Gastrocnemius medialis (tissue), 4 donors: ENCODE data around the gene DXO. TPM values are rescaled to one million over a fixed set of nuclear protein-coding genes. Genes with fewer than 3 reads are reported as not detected.

ENCODE experiments used
- ATAC-seq, 2 donors: fragments of 150-250 bp; one replicate each; pipeline ENCODE4 v1.9.1; 2016
- DNase-seq, 2 donors: peaks; one replicate each; pipeline ENCODE4 v3.0.0-alpha.2; 2019
- H3K27ac ChIP-seq, 4 donors: fragments of 200-600 bp; sonication (generic); 1 replicate in 1 of 4; 2 replicates in 3 of 4; pipeline ENCODE4 v1.5.1; 2016 to 2018; ENCODE audit warnings: mild to moderate bottlenecking in 2 of 4, moderate library complexity in 1 of 4
- H3K27me3 ChIP-seq, 3 donors: fragments of 200-600 bp; sonication (generic) in 2 of 3; 1 replicate in 1 of 3; 2 replicates in 2 of 3; pipeline versions ENCODE4 v1.5.1 to v1.6.0; 2016 to 2019; ENCODE audit warnings: mild to moderate bottlenecking in 1 of 3, moderate library complexity in 1 of 3
- H3K36me3 ChIP-seq, 2 donors: fragments of 200-600 bp; sonication (generic) in 1 of 2; one replicate each; pipeline ENCODE4 v1.5.1; 2017 to 2018
- H3K4me1 ChIP-seq, 2 donors: fragments of 200-600 bp; sonication (generic) in 1 of 2; one replicate each; pipeline ENCODE4 v1.5.1; 2016 to 2017; ENCODE audit warnings: mild to moderate bottlenecking in 2 of 2
- H3K4me3 ChIP-seq, 4 donors: fragments of 200-600 bp; sonication (generic) in 3 of 4; 1 replicate in 1 of 4; 2 replicates in 3 of 4; pipeline ENCODE4 v1.5.1; 2016 to 2019; ENCODE audit warnings: mild to moderate bottlenecking in 2 of 4
- H3K9me3 ChIP-seq, 3 donors: fragments of 200-600 bp; sonication (generic) in 2 of 3; 1 replicate in 1 of 3; 2 replicates in 2 of 3; pipeline ENCODE4 v1.5.1; 2016 to 2019
- CTCF ChIP-seq, 5 experiments: fragments of 450-650 bp in 3 of 5; fragments of 200-600 bp in 2 of 5; sonication (generic) in 2 of 5; IDR thresholded peaks in 4 of 5; conservative IDR thresholded peaks in 1 of 5; 1 replicate in 4 of 5; 2 replicates in 1 of 5; pipeline ENCODE4 v1.5.1; 2016 to 2019; ENCODE audit warnings: antibody characterized with exemption in 5 of 5, mild to moderate bottlenecking in 3 of 5, moderate library complexity in 3 of 5
- POLR2A ChIP-seq, 2 donors: fragments of 450-650 bp; IDR thresholded peaks; one replicate each; pipeline ENCODE4 v1.6.1; 2017; ENCODE audit warnings: antibody characterized with exemption in 2 of 2, mild to moderate bottlenecking in 2 of 2, moderate library complexity in 2 of 2
- in situ Hi-C, 4 donors: fragments of 200-750 bp; cut with MboI; loops; one replicate each; pipeline versions ENCODE4 v1.15.0 to v1.8.0; 2017; ENCODE audit warnings: low sequenced_read_pairs in 4 of 4
- intact Hi-C: fragments of 100-400 bp; cut with DNase I; formaldehyde crosslinking; loops from one replicate; pipeline ENCODE4 v1.15.1; 2023; ENCODE audit warnings: low total_unique reads
- total RNA-seq, 4 donors: library from RNA; depleted of rRNA; stranded (reverse); fragments of >200 nt; gene quantifications; one replicate each; pipeline versions ENCODE4 v1.1.0 to v1.2.3, GENCODE V29; 2016

The DXO gene
- total RNA-seq, 4 donors from 2014 or later = 5.8 to 11.5 (median 8.5) TPM

GRCh38 chr6:31947070-31947675 is 24.8 kb downstream of the DXO start:
- DNase-seq (no peak), ATAC-seq (no peak)
- no peak overlapping the region for H3K4me3 ChIP-seq
- no peaks in the 10 kb centered on the region for H3K4me1 ChIP-seq
- in situ Hi-C loops (no loop called here), intact Hi-C loops (no loop called here)
- no peaks in the 10 kb centered on the region for H3K9me3 ChIP-seq
- peaks cover 3 to 12% (median 12%) of the 10 kb centered on the region in 3 donors for H3K27me3 ChIP-seq
- TF ChIP-seq POLR2A (IDR thresholded peaks at IDR 0.05) (no peak), CTCF (IDR thresholded peaks at IDR 0.05 in 4 of 5, conservative IDR thresholded peaks at IDR 0.05 in 1 of 5) (no peak)
- H3K36me3 ChIP-seq = peaks cover 0 to 3% of the 10 kb centered on the region in 2 donors
- H3K27ac ChIP-seq = no peak overlapping the region

- DNase-seq (no peak), ATAC-seq (no peak)
- Histone ChIP-seq H3K27ac (peak overlapping the region; percentile 55 to 80 (median 74)), H3K27me3 (peaks cover 3 to 12% (median 12%) of the 10 kb centered on the region in 3 donors), H3K4me1 (no peaks in the 10 kb centered on the region), H3K4me3 (peak overlapping the region in 1 of 4 donors; percentile 13), H3K9me3 (no peaks in the 10 kb centered on the region), H3K36me3 (no peaks in the 10 kb centered on the region)
- TF ChIP-seq CTCF (IDR thresholded peaks at IDR 0.05 in 4 of 5, conservative IDR thresholded peaks at IDR 0.05 in 1 of 5) (no peak), POLR2A (IDR thresholded peaks at IDR 0.05) (no peak)
- intact Hi-C loops = no loop called here
- in situ Hi-C loops = no loop called here
Measured at GRCh38 chr6:31946370-31946885, 25.5 kb downstream of the DXO start.

- in situ Hi-C loops (no loop called here), intact Hi-C loops (no loop called here)
- no peaks in the 10 kb centered on the region for H3K9me3 ChIP-seq
- no peaks in the 10 kb centered on the region for H3K4me1 ChIP-seq
- H3K27ac ChIP-seq = peak within 1 kb of the TSS; percentile 55 to 80 (median 74)
- ATAC-seq = peak; percentile 69 to 73
- DNase-seq = peak; percentile 28 to 69
- TF ChIP-seq POLR2A (IDR thresholded peaks at IDR 0.05) (no peak), CTCF (IDR thresholded peaks at IDR 0.05 in 4 of 5, conservative IDR thresholded peaks at IDR 0.05 in 1 of 5) (no peak)
- no peaks in the 10 kb centered on the region for H3K36me3 ChIP-seq
- H3K27me3 ChIP-seq = peaks cover 3 to 12% (median 12%) of the 10 kb centered on the region in 3 donors
- peak within 1 kb of the TSS; percentile 13 to 43 (median 26) for H3K4me3 ChIP-seq
Measured at GRCh38 chr6:31945507-31946369, 26.2 kb downstream of the DXO start, which contains the start of gene CFB. CFB (plus strand) TSS chr6:31946095; CDS start chr6:31946222, 127 bp downstream.

- DNase-seq (no peak), ATAC-seq (no peak)
- H3K9me3 ChIP-seq = no peaks in the 10 kb centered on the region
- H3K4me1 ChIP-seq = no peaks in the 10 kb centered on the region
- peaks cover 3 to 12% (median 12%) of the 10 kb centered on the region in 3 donors for H3K27me3 ChIP-seq
- in situ Hi-C loops (no loop called here), intact Hi-C loops (no loop called here)
- H3K27ac ChIP-seq = peak overlapping the region; percentile 55 to 80 (median 74)
- H3K36me3 ChIP-seq = no peaks in the 10 kb centered on the region
- no peak overlapping the region for H3K4me3 ChIP-seq
- TF ChIP-seq POLR2A (IDR thresholded peaks at IDR 0.05) (no peak), CTCF (IDR thresholded peaks at IDR 0.05 in 4 of 5, conservative IDR thresholded peaks at IDR 0.05 in 1 of 5) (no peak)
Measured at GRCh38 chr6:31945154-31945506, 26.8 kb downstream of the DXO start.
